ENCODE data around the gene TBRG1.
A peak's percentile ranks its signal among the peaks of the same experiment; 100 is the strongest.

Gene TBRG1

GRCh38 chr11:124618863-124619262, 3.8 kb upstream of the TBRG1 start:
- DNase-seq, result no peak

- no peak for DNase-seq
Measured at GRCh38 chr11:124623861-124624525, 1.3 kb downstream of the TBRG1 start.

- no peak for DNase-seq
Measured at GRCh38 chr11:124625504-124626168, 3.0 kb downstream of the TBRG1 start.

GRCh38 chr11:124627546-124627945, 4.9 kb downstream of the TBRG1 start:
- DNase-seq, result no peak

- no peak for DNase-seq
Measured at GRCh38 chr11:124629961-124630360, 7.3 kb downstream of the TBRG1 start.

GRCh38 chr11:124633355-124633754, 10.7 kb downstream of the TBRG1 start:
- no peak for DNase-seq

GRCh38 chr11:124635932-124636331, 13.3 kb downstream of the TBRG1 start:
- DNase-seq, result no peak

- DNase-seq, result no peak
Measured at GRCh38 chr11:124638500-124638899, 15.8 kb downstream of the TBRG1 start.

- no peak for DNase-seq
Measured at GRCh38 chr11:124639186-124639585, 16.5 kb downstream of the TBRG1 start.

GRCh38 chr11:124640666-124641065, 18.0 kb downstream of the TBRG1 start:
- no peak for DNase-seq

GRCh38 chr11:124642628-124643027, 20.0 kb downstream of the TBRG1 start:
- DNase-seq, result no peak

- no peak for DNase-seq
Measured at GRCh38 chr11:124643042-124643604, 20.5 kb downstream of the TBRG1 start.

GRCh38 chr11:124643605-124644425, 21.2 kb downstream of the TBRG1 start:
- DNase-seq, result no peak

GRCh38 chr11:124644426-124645280, 22.0 kb downstream of the TBRG1 start:
- peak in 1 of 2 experiments; percentile 13 for DNase-seq

- DNase-seq, result no peak
Measured at GRCh38 chr11:124646148-124646547, 23.5 kb downstream of the TBRG1 start.

GRCh38 chr11:124648610-124649009, 25.9 kb downstream of the TBRG1 start:
- DNase-seq, result no peak

- DNase-seq, result no peak
Measured at GRCh38 chr11:124656774-124657630, 34.3 kb downstream of the TBRG1 start.

- no peak for DNase-seq
Measured at GRCh38 chr11:124657904-124658303, 35.2 kb downstream of the TBRG1 start.

- no peak for DNase-seq
Measured at GRCh38 chr11:124658501-124658900, 35.8 kb downstream of the TBRG1 start.

GRCh38 chr11:124658986-124659385, 36.3 kb downstream of the TBRG1 start:
- no peak for DNase-seq

GRCh38 chr11:124661553-124661952, 38.9 kb downstream of the TBRG1 start:
- no peak for DNase-seq
